D721Med (cell line): Measurements from ENCODE around the gene PARVA.

Experiments
- DNase-seq: peaks from one replicate; pipeline ENCODE4 v3.0.0; 2011; ENCODE audit warnings: low spot score; ENCODE audit not compliant: insufficient read length
- FAIRE-seq: peaks from 2 replicates; lab custom pipeline; 2011; peaks lifted over from hg19 to GRCh38; lab: Jason Lieb, UNC
- TF ChIP-seq, protein P1 (sequence below): IDR thresholded peaks from 2 replicates; pipeline ENCODE4 v1.5.1; 2012; ENCODE audit warnings: mild to moderate bottlenecking, control low read depth; ENCODE audit not compliant: insufficient read depth; ENCODE audit errors: missing control alignments

PARVA gene

GRCh38 chr11:12458042-12458441, 80.7 kb downstream of the PARVA start:
- TF ChIP-seq, protein P1, sequence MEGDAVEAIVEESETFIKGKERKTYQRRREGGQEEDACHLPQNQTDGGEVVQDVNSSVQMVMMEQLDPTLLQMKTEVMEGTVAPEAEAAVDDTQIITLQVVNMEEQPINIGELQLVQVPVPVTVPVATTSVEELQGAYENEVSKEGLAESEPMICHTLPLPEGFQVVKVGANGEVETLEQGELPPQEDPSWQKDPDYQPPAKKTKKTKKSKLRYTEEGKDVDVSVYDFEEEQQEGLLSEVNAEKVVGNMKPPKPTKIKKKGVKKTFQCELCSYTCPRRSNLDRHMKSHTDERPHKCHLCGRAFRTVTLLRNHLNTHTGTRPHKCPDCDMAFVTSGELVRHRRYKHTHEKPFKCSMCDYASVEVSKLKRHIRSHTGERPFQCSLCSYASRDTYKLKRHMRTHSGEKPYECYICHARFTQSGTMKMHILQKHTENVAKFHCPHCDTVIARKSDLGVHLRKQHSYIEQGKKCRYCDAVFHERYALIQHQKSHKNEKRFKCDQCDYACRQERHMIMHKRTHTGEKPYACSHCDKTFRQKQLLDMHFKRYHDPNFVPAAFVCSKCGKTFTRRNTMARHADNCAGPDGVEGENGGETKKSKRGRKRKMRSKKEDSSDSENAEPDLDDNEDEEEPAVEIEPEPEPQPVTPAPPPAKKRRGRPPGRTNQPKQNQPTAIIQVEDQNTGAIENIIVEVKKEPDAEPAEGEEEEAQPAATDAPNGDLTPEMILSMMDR: no peak
- FAIRE-seq: no peak
- DNase-seq: no peak

DNA sequence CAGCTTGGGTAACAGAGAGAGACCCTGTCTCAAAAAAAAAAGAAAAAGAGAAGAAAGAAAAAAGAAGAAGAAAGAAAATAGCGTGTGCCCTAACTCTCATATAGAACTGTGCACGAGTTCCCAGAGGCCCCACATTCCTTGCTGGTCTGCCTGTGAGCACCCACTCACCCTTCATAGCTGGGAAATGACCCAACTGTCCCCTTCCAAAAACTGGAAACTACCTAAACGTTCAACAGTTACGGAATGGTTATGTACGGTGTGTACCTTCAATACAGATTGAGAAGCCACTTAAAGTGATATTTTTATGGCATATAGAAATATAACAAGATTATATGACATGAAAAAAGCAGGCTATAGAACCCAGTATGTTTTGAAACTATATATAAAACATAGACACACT, 82.0 kb downstream of the PARVA start:
- DNase-seq (no peak), FAIRE-seq (no peak)
- TF ChIP-seq, protein P1: no peak

- TF ChIP-seq, protein P1: no peak
- no peak for DNase-seq
- no peak for FAIRE-seq
Measured at GRCh38 chr11:12459865-12460444, 82.6 kb downstream of the PARVA start.

DNA sequence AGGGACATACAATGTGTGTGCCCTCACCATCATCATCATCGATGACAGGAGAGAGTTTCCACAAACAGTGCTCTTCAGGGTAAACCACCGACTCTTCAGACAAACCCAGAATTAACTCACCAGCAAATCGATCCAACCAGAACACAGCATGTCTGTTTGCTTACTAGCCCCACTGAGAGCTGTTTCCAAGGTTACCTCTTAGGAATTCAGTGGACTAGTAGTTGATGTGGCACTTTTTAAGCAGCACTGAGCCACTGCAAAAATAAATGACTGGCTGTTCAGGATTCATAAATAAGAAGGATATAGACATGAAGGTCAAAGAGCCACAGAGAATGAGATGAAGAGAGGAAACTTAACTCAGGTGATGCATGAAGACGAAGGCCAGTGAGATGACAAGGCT, 83.1 kb downstream of the PARVA start:
- TF ChIP-seq, protein P1: no peak
- DNase-seq (no peak), FAIRE-seq (no peak)

DNA sequence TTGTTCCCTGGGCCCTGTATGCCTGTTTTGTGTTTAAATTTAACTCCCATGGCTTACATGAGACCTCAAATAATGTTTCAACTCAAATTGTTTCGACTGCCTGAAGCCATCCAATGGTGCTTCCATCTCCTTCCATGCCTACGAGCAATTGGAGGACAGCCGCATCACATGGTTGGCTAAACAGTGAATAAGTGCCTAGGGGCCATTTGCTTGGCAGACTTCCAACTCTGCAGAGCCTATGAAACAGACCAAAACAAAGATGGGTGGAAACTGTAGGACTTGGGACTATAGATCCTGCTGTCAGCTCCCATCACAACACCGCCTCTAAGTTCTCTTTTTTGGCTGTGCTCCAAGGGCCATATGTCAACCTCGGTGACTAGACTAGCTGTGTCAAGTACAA, 84.1 kb downstream of the PARVA start:
- DNase-seq (no peak), FAIRE-seq (no peak)
- TF ChIP-seq, protein P1: no peak

GRCh38 chr11:12464303-12464702, 86.9 kb downstream of the PARVA start:
- TF ChIP-seq, protein P1: no peak
- FAIRE-seq: no peak
- DNase-seq: no peak

- DNase-seq: no peak
- FAIRE-seq: no peak
- TF ChIP-seq, protein P1: no peak
Measured at GRCh38 chr11:12465332-12465731, 88.0 kb downstream of the PARVA start.
